Activated naive CD8-positive, alpha-beta T cell (primary cell): Measurements from ENCODE around the gene CCDC121.

Experiments used
- H3K27ac Mint-ChIP-seq: one replicate; pipeline ENCODE4 v1.8.0; 2021; ENCODE audit warnings: mixed read lengths
- H3K27me3 Mint-ChIP-seq: one replicate; pipeline ENCODE4 v1.8.0; 2021; ENCODE audit warnings: mixed read lengths
- H3K36me3 Mint-ChIP-seq: one replicate; pipeline ENCODE4 v1.8.0; 2021; ENCODE audit warnings: mixed read lengths
- H3K4me1 Mint-ChIP-seq: one replicate; pipeline ENCODE4 v1.8.0; 2021; ENCODE audit warnings: low read depth, mixed read lengths
- H3K4me3 Mint-ChIP-seq: one replicate; pipeline ENCODE4 v1.8.0; 2021; ENCODE audit warnings: mild to moderate bottlenecking, mixed read lengths
- H3K9me3 Mint-ChIP-seq: one replicate; pipeline ENCODE4 v1.8.0; 2021; ENCODE audit warnings: low read depth, mixed read lengths

CCDC121 gene, protein sequence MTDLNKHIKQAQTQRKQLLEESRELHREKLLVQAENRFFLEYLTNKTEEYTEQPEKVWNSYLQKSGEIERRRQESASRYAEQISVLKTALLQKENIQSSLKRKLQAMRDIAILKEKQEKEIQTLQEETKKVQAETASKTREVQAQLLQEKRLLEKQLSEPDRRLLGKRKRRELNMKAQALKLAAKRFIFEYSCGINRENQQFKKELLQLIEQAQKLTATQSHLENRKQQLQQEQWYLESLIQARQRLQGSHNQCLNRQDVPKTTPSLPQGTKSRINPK

DNA sequence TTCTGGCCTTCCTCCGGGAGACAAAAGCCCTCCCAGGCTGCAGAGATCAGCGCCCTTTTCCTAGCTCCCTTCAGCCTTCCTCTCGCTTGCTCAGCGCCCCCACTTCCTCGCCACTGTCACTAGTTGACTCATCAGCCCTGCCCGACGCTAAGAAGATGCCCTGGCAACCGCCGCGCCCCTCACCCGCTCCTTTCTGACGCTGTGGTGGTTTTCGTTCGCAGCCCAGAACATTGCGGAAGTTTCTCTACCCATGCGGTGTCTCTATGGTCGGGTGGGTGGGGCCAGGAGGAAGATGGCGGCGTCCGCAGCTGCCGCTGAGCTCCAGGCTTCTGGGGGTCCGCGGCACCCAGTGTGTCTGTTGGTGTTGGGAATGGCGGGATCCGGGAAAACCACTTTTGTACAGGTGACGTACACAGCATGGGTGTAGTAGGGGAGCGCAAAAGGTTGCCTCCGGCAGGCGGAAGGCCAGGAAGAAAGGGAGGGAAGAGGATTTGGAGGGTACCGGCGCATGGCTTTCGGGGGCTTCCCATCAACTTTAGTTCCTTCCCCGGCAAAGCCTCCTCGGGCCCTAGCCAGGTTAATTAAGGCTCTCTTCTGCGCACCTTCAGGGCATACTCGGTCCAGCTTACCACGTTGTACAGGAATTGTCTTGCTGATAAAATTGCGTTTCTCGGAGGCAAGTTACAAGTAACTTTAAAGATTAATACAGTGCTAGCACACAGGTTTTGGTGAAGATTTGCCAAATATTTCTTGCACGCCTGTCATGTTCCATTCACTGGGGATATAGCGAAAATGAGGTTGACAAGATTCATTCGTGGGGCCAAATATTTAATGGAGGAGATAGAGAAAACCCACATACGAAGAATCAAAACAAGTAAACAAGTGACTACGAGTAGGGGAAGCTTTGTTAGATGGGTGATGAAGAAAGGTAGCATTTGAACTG lies at the start of gene CCDC121, which contains the start of gene GPN1:
Gene CCDC121 (minus strand): TSS at position 246 of the 943 bp plus-strand sequence. CDS start 1,213 bp downstream, outside the sequence.
Gene GPN1 (plus strand): TSS at position 284 of the 943 bp plus-strand sequence. CDS start 9 bp downstream, at position 293.
- Mint-ChIP-seq H3K36me3 (peaks cover 10% of the 10 kb centered on the region), H3K27ac (no peak within 1 kb of the TSS), H3K9me3 (no peaks in the 10 kb centered on the region), H3K4me1 (peaks cover 36% of the 10 kb centered on the region), H3K4me3 (no peak within 1 kb of the TSS), H3K27me3 (no peaks in the 10 kb centered on the region)

- no peaks in the 10 kb centered on the region for H3K27me3 Mint-ChIP-seq
- no peaks in the 10 kb centered on the region for H3K9me3 Mint-ChIP-seq
- no peak overlapping the region for H3K27ac Mint-ChIP-seq
- H3K4me1 Mint-ChIP-seq = peaks cover 13% of the 10 kb centered on the region
- peaks cover 12% of the 10 kb centered on the region for H3K36me3 Mint-ChIP-seq
- no peak overlapping the region for H3K4me3 Mint-ChIP-seq
Observed at GRCh38 chr2:27672723-27673486, 44.1 kb upstream of the CCDC121 start.

DNA sequence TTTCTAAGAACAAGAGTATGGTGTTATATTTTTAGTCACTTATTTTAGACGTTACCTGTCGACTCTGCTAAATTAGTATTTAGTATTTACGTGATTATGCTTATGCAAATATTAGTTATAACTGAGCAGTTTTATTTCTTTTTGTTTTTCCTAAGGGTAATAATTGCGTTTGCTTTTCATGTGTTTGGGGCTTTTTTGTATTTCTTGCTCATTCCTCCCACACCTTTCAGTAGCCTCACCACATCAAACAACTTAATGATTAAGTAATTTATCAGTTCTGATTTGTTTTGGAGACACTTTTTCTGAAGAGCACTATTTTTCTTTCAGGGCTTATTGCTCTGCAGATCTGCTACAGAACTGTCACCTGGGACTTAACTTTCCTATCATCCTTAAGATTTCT lies 42.4 kb upstream of the CCDC121 start:
- Mint-ChIP-seq H3K4me1 (peaks cover 20% of the 10 kb centered on the region), H3K36me3 (peaks cover 13% of the 10 kb centered on the region), H3K4me3 (no peak overlapping the region), H3K9me3 (no peaks in the 10 kb centered on the region), H3K27ac (peak overlapping the region; percentile 54), H3K27me3 (no peaks in the 10 kb centered on the region)

DNA sequence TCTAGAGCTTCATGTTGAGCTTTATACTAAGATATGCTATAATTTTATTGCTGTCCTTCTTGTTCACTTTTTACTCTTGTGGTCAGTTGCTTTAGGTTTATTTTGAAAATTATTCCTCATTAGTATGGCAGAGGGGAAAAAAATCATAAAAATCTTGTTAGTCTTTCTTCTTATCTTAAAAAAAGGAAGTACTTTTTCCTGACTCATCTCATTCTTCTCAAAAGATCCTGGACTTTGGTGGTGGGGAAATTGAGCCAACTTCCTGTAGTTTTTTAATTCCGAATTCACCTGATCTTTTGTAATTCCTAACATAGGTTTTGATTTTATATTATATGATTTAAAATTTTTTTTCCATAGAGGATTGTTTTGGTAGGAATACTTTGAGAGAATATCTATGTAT lies 38.6 kb upstream of the CCDC121 start:
- Mint-ChIP-seq H3K9me3 (no peaks in the 10 kb centered on the region), H3K4me3 (no peak overlapping the region), H3K27ac (no peak overlapping the region), H3K36me3 (peaks cover 10% of the 10 kb centered on the region), H3K4me1 (peaks cover 36% of the 10 kb centered on the region), H3K27me3 (no peaks in the 10 kb centered on the region)

DNA sequence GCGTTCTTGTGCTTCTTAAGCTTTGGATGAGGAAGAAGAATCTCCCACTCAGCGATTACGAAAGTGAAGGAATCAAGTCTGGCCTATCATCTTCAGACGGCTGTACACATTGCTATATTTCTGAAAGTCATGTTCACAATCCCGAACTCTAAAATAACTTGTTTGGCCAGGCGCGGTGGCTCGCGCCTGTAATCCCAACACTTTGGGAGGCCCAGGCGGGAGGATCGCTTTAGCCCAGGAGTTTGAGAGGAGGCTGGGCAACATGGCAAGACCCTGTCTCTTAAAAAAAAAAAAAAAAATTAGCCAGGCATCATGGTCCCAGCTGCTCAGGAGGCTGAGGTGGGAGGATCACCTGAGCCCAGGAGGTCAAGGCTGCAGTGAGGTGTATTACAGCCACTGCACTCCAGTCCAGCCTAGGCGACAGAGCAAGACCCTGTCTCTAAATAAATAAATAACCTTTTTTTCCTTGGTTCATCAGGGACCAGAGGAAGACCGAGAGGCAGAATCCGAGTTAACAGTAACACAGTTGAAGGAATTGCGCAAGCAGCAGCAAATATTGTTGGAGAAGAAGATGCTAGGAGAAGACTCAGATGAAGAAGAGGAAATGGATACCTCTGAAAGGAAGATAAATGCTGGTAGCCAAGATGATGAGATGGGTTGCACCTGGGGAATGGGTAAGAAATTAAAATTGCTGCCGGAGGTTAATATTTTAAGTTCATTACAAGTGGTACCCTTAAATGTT lies 36.0 kb upstream of the CCDC121 start:
- Mint-ChIP-seq H3K9me3 (no peaks in the 10 kb centered on the region), H3K36me3 (peaks cover 10% of the 10 kb centered on the region), H3K4me1 (peaks cover 43% of the 10 kb centered on the region), H3K4me3 (peak overlapping the region; percentile 99), H3K27ac (peak overlapping the region; percentile 100), H3K27me3 (no peaks in the 10 kb centered on the region)

DNA sequence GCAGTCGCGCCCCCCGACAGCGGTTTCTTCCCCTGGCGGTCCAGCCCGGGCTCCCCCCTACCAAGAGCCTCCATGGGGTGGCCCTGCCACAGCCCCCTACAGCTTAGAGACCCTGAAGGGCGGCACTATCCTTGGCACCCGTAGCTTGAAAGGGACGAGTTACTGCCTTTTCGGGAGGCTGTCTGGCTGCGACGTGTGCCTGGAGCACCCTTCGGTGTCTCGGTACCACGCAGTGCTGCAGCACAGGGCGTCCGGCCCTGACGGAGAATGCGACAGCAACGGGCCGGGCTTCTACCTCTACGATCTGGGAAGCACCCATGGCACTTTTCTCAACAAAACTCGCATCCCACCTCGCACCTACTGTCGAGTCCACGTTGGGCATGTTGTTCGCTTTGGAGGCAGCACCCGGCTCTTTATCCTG lies 35.4 kb upstream of the CCDC121 start:
- peaks cover 49% of the 10 kb centered on the region for H3K4me1 Mint-ChIP-seq
- peak overlapping the region; percentile 100 for H3K27ac Mint-ChIP-seq
- H3K27me3 Mint-ChIP-seq = no peaks in the 10 kb centered on the region
- H3K9me3 Mint-ChIP-seq = no peaks in the 10 kb centered on the region
- H3K36me3 Mint-ChIP-seq = peaks cover 10% of the 10 kb centered on the region
- peak overlapping the region; percentile 99 for H3K4me3 Mint-ChIP-seq

- no peaks in the 10 kb centered on the region for H3K27me3 Mint-ChIP-seq
- H3K4me1 Mint-ChIP-seq = peaks cover 53% of the 10 kb centered on the region
- peak within 1 kb of the TSS; percentile 99 for H3K4me3 Mint-ChIP-seq
- H3K27ac Mint-ChIP-seq = peak within 1 kb of the TSS; percentile 100
- H3K9me3 Mint-ChIP-seq = no peaks in the 10 kb centered on the region
- H3K36me3 Mint-ChIP-seq = peaks cover 10% of the 10 kb centered on the region
Observed at GRCh38 chr2:27663285-27664153, 34.7 kb upstream of the CCDC121 start, which contains the start of the genes SLC4A1AP and SUPT7L. Gene SLC4A1AP (plus strand): TSS chr2:27663889. CDS start chr2:27663915, 26 bp downstream. Gene SUPT7L (minus strand): TSS chr2:27663614. CDS start chr2:27662192, 1,422 bp downstream.

GRCh38 chr2:27661371-27661770 lies 32.6 kb upstream of the CCDC121 start:
- Mint-ChIP-seq H3K27me3 (no peaks in the 10 kb centered on the region), H3K9me3 (no peaks in the 10 kb centered on the region), H3K36me3 (peaks cover 10% of the 10 kb centered on the region), H3K4me3 (peak overlapping the region; percentile 99), H3K4me1 (peaks cover 50% of the 10 kb centered on the region), H3K27ac (no peak overlapping the region)

- H3K4me3 Mint-ChIP-seq = no peak overlapping the region
- H3K27me3 Mint-ChIP-seq = no peaks in the 10 kb centered on the region
- peaks cover 37% of the 10 kb centered on the region for H3K4me1 Mint-ChIP-seq
- H3K27ac Mint-ChIP-seq = peak overlapping the region; percentile 52
- no peaks in the 10 kb centered on the region for H3K9me3 Mint-ChIP-seq
- H3K36me3 Mint-ChIP-seq = peaks cover 8% of the 10 kb centered on the region
Observed at GRCh38 chr2:27655155-27655951, 26.5 kb upstream of the CCDC121 start.

GRCh38 chr2:27653397-27653796 lies 24.6 kb upstream of the CCDC121 start:
- peaks cover 12% of the 10 kb centered on the region for H3K36me3 Mint-ChIP-seq
- H3K9me3 Mint-ChIP-seq = no peaks in the 10 kb centered on the region
- H3K27me3 Mint-ChIP-seq = no peaks in the 10 kb centered on the region
- no peak overlapping the region for H3K4me3 Mint-ChIP-seq
- peaks cover 24% of the 10 kb centered on the region for H3K4me1 Mint-ChIP-seq
- peak overlapping the region; percentile 64 for H3K27ac Mint-ChIP-seq

DNA sequence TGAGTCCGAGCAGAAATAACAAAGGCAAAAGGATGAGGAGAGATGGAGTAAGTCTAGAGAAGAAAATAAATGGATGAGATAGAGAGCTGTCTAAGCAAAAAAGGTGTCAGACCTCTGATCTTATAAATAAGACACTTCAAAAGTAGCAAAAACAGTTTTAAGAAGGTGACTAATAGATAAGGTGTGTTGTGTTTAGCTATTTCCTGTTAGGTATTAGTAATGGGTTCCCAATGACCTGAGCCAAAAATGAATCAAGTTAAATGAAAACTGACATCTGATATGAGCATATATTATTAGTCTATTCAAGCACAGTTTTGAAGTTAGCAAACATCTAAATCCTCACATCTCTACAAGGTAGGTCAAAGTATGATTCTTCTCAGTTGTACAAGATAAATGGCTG lies 24.0 kb upstream of the CCDC121 start:
- peak overlapping the region; percentile 64 for H3K27ac Mint-ChIP-seq
- H3K36me3 Mint-ChIP-seq = peaks cover 12% of the 10 kb centered on the region
- no peaks in the 10 kb centered on the region for H3K27me3 Mint-ChIP-seq
- peak overlapping the region; percentile 0 for H3K4me3 Mint-ChIP-seq
- no peaks in the 10 kb centered on the region for H3K9me3 Mint-ChIP-seq
- H3K4me1 Mint-ChIP-seq = peaks cover 21% of the 10 kb centered on the region

GRCh38 chr2:27652341-27652740 lies 23.5 kb upstream of the CCDC121 start:
- no peaks in the 10 kb centered on the region for H3K9me3 Mint-ChIP-seq
- H3K27me3 Mint-ChIP-seq = no peaks in the 10 kb centered on the region
- peaks cover 12% of the 10 kb centered on the region for H3K36me3 Mint-ChIP-seq
- peak overlapping the region; percentile 0 for H3K4me3 Mint-ChIP-seq
- peaks cover 21% of the 10 kb centered on the region for H3K4me1 Mint-ChIP-seq
- peak overlapping the region; percentile 64 for H3K27ac Mint-ChIP-seq
